ENCODE measurements around the gene USP2.

Gene USP2

DNA sequence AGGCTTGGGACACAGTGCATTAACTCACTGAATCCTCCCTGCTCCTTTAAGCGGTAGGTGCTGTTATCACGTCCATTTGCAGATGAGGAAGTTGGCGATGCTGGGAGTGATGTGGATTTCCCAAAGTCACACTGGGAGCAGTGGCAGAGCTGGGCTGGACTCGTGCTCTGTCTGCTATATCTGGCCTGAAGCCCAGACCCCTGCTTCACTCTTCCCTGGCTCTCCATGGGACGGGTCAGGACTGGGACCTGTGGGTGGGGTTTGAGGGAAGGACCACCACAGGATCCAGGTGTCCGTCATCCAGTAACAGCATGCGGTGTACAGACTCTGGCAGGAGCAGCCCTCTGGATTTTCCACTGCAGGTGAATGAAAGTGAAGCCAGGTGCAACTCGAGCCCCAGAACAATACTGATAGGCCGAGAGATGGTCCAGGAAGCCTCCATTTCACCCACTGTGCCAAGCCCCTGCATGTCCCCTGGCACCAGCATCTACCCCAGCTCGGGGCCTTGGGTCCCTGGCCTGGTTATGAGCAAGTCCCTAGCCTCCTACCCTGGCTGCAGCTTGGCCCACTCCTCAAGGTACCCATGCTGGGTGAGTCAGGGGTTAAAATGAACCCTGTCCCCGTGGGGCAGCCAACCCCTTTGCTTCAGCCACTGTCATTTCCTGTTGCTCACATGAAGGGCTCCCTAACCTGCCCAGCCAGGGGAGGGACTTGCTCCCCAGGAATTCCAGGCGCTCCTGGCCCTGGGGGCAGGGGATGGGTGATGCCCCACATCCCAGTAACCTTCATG, 4.2 kb downstream of the USP2 start:
- DNase-seq (ENCODE audit: low spot score): no peak
- peak overlapping the region; percentile 41 for H3K27ac Mint-ChIP-seq
- H3K9me3 Mint-ChIP-seq: no peaks in the 10 kb centered on the region
- H3K4me3 Mint-ChIP-seq: no peak overlapping the region
- H3K4me1 Mint-ChIP-seq (ENCODE audit: low read depth): peaks cover 9% of the 10 kb centered on the region
- no peaks in the 10 kb centered on the region for H3K27me3 Mint-ChIP-seq (ENCODE audit: low read depth)
- no peaks in the 10 kb centered on the region for H3K36me3 Mint-ChIP-seq (ENCODE audit: low read depth)

DNA sequence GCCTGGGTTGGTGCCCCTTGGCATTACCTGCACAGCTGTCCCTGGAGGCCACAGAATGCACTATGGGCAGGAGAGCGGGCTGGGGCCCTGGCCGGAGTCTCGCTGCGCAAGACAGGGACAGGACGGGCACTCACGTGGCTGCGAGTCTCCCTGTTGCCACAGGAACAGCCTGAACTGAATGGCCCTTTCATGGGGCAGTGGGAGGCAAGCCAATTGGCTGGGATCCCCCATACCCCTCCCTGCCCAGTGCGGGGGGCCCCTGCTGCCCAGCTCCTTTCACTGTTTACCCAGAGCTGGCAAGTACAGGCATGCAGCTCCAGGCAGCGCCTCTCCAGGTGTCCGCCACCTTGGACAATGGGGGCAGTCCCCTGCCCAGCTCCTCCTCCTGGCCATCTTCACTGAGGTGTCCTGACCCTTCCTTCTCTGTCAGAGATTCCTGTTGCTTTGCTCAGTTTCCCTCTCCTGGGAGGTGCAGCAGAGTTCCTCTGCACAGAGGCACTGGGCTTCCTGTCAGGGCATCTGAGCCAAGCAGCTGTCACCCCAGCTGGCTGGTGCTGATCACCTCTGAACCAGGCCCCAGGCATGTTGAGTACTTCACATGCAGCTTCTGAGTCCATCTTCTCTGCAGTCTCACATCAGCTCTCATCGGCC, 5.2 kb downstream of the USP2 start:
- no peak for DNase-seq (ENCODE audit: low spot score)
- Mint-ChIP-seq H3K27me3 (ENCODE audit: low read depth) (no peaks in the 10 kb centered on the region), H3K9me3 (no peaks in the 10 kb centered on the region), H3K4me1 (ENCODE audit: low read depth) (peaks cover 6% of the 10 kb centered on the region), H3K36me3 (ENCODE audit: low read depth) (no peaks in the 10 kb centered on the region), H3K4me3 (no peak overlapping the region), H3K27ac (no peak overlapping the region)

DNA sequence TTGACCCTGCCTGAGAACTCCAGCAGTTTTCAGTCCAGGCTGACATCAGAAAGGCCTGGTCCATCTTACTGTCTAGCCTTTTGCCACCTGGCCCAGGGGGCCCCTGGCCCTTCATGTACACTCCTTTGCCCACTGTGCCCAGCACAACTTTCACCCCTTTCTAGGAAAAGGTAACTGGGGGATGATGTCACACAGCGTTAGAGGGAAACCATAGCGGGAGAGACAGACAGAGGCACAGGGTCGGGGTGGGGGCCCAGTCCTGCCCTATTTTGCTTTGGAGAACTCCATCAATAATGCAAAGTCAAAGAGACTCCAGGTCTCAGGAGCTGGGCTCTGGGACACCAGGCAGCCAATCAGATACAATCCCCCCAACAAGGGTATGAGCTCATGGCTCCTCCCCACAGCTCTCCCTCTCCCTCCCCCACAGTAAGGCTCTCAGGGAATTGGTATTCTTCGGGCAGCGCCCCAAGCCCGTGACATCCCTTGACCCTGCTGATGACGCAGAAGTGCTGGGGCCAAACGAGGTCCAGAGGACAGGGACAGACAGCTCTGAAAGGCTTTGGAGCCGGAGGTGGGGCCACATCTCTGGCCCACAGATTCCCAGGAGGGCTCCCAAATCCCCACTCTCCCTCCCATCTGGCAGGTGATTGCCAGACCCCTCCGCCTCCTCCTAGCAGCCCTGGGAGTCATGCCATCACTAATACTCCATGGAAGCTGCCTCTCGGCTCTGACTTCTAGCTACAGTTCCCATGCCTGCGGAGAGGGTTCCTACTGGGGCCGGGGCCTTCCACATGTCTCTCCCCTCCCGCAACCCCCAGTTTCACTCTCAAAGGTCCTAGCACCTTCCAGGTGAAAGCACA, 5.9 kb downstream of the USP2 start:
- no peaks in the 10 kb centered on the region for H3K4me1 Mint-ChIP-seq (ENCODE audit: low read depth)
- no peak overlapping the region for H3K4me3 Mint-ChIP-seq
- H3K36me3 Mint-ChIP-seq (ENCODE audit: low read depth): no peaks in the 10 kb centered on the region
- no peak overlapping the region for H3K27ac Mint-ChIP-seq
- H3K9me3 Mint-ChIP-seq: no peaks in the 10 kb centered on the region
- no peaks in the 10 kb centered on the region for H3K27me3 Mint-ChIP-seq (ENCODE audit: low read depth)
- DNase-seq (ENCODE audit: low spot score): no peak

DNA sequence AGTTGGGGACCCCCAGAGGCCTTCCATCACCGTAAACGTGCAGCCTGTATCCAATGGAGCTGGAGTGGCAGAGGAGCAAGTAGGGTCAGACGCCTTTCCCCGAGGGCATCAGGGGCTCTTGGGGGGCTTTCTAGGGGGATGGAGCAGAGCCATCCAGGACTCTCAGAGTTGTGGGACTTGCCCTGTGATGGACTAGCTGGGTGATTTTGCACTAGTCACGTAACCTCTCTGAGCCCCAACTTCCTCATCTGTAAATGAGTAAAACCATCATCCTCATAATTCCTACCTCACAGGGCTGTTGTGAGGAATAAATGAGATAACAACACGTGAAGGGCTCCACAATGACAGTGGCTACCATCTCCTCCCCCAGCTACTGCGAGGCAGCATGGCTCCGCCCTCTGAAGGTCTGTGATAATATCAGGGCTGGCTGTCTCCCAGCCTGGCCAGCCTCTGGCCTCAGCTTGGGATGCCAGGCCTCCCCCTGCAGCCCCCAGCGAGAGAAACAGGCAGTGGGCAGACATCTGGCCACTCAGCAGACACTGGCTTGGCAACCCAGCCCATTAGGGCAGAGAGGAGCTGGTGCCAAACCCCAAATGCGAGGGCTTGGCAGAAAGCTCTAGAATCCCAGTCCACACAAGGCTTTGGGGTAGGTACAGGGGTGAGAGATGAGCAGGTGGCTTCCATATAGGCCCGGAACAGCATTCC, 6.7 kb downstream of the USP2 start:
- H3K4me3 Mint-ChIP-seq: no peak overlapping the region
- no peak for DNase-seq (ENCODE audit: low spot score)
- H3K9me3 Mint-ChIP-seq: no peaks in the 10 kb centered on the region
- H3K4me1 Mint-ChIP-seq (ENCODE audit: low read depth): no peaks in the 10 kb centered on the region
- H3K27me3 Mint-ChIP-seq (ENCODE audit: low read depth): no peaks in the 10 kb centered on the region
- no peak overlapping the region for H3K27ac Mint-ChIP-seq
- H3K36me3 Mint-ChIP-seq (ENCODE audit: low read depth): no peaks in the 10 kb centered on the region

- Mint-ChIP-seq H3K27ac (no peak overlapping the region), H3K4me3 (no peak overlapping the region), H3K36me3 (ENCODE audit: low read depth) (no peaks in the 10 kb centered on the region), H3K9me3 (no peaks in the 10 kb centered on the region), H3K27me3 (ENCODE audit: low read depth) (no peaks in the 10 kb centered on the region), H3K4me1 (ENCODE audit: low read depth) (no peaks in the 10 kb centered on the region)
- DNase-seq (ENCODE audit: low spot score): no peak
Measured at GRCh38 chr11:119373921-119374631, 7.4 kb downstream of the USP2 start.

DNA sequence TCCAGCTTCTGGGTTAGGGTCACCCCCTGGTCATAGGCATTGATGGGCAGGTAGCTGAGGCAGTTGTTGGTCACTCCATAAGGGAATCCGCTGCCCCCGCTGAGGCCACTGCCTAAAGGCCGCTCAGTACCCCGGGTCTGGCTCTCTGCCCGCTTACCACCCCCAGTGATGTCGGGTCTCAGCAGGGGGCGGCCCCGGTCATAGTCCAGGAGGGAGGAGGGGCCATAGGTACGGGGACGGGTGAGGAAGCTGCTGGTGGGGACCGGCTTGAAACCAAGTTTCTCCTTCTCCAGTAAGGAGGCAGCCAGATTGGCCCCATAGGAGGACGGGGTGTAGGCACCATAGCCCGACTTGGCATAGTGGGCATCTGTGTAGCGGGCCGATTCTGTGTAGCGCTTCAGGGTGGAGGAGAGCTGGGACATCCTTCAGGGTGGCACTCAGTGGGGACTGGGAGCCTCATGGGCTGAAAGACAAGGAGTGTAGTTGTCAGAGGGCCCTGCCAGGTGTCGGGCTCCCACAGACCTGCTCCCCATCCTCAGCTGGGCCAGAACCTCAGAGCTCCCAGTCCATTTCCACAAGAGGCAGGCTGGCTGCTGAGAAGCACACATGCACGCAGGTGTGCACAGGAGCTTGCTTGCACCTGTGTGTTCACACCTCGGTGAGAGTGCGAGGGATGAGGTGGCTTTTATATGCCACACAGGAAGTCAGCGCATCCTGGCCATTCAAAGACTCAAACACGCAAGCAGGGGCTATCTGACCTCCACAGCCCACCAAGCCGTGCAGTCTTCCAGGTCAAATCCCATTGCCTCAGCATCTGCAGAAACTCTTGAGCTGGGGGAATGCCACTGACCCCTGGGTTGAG, 8.2 kb downstream of the USP2 start:
- no peaks in the 10 kb centered on the region for H3K27me3 Mint-ChIP-seq (ENCODE audit: low read depth)
- H3K4me1 Mint-ChIP-seq (ENCODE audit: low read depth): no peaks in the 10 kb centered on the region
- no peak overlapping the region for H3K4me3 Mint-ChIP-seq
- DNase-seq (ENCODE audit: low spot score): no peak
- no peaks in the 10 kb centered on the region for H3K9me3 Mint-ChIP-seq
- no peak overlapping the region for H3K27ac Mint-ChIP-seq
- H3K36me3 Mint-ChIP-seq (ENCODE audit: low read depth): no peaks in the 10 kb centered on the region

- Mint-ChIP-seq H3K27me3 (ENCODE audit: low read depth) (no peaks in the 10 kb centered on the region), H3K4me1 (ENCODE audit: low read depth) (no peaks in the 10 kb centered on the region), H3K36me3 (ENCODE audit: low read depth) (no peaks in the 10 kb centered on the region), H3K9me3 (no peaks in the 10 kb centered on the region), H3K4me3 (no peak overlapping the region), H3K27ac (no peak overlapping the region)
- DNase-seq (ENCODE audit: low spot score): no peak
Measured at GRCh38 chr11:119372260-119373058, 9.0 kb downstream of the USP2 start.

DNA sequence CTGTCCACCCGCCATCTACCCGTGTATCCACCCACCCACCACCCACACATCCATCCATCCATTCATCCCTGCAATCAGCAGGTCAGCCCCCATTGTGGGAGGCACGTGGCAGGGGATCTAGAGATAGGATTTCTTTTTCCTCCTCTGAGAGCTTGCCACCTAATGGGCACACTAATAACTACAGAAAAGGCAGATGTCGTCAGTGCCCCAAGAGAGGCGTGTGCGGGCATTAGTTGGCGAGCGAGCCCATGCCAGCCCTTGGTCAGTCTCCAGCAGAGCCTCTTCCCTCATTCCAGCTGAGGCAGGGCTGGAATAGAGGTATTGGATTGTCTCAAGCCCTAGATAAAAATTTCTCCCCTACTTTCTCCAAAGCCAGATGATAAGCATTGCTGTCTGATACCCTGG, 9.7 kb downstream of the USP2 start:
- H3K36me3 Mint-ChIP-seq (ENCODE audit: low read depth): no peaks in the 10 kb centered on the region
- no peak for DNase-seq (ENCODE audit: low spot score)
- no peak overlapping the region for H3K4me3 Mint-ChIP-seq
- no peaks in the 10 kb centered on the region for H3K4me1 Mint-ChIP-seq (ENCODE audit: low read depth)
- H3K9me3 Mint-ChIP-seq: no peaks in the 10 kb centered on the region
- no peak overlapping the region for H3K27ac Mint-ChIP-seq
- peaks cover 3% of the 10 kb centered on the region for H3K27me3 Mint-ChIP-seq (ENCODE audit: low read depth)

DNA sequence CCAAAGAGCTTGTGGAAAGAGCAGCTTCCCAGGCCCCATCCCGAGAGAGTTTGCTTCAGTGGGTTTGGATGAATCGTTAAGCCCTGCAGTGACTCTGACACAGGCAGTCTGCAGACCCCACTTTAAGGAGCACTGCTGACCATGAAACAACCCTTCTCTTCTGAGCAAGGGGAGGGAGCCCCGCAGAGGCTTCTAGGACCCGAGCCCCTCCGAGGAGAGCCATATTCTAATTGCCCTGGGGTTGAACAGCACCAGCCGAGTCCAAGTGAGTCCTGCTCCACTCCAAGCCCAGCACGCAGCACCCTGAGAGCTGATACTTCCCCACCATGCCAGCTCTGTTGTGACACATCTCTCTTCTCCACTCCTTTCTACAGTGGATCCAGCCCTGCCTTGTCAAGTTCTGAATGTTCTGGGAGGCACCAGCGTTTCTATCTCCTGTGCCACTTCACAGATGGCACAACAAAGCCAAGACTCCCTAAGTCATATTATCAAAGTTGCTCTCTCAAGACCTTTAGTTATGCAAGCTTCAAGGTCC, 10.4 kb downstream of the USP2 start:
- no peaks in the 10 kb centered on the region for H3K9me3 Mint-ChIP-seq
- H3K4me3 Mint-ChIP-seq: no peak overlapping the region
- H3K36me3 Mint-ChIP-seq (ENCODE audit: low read depth): no peaks in the 10 kb centered on the region
- no peaks in the 10 kb centered on the region for H3K4me1 Mint-ChIP-seq (ENCODE audit: low read depth)
- DNase-seq (ENCODE audit: low spot score): no peak
- no peak overlapping the region for H3K27ac Mint-ChIP-seq
- H3K27me3 Mint-ChIP-seq (ENCODE audit: low read depth): peaks cover 10% of the 10 kb centered on the region

GRCh38 chr11:119370486-119371046, 10.9 kb downstream of the USP2 start:
- Mint-ChIP-seq H3K4me1 (ENCODE audit: low read depth) (no peaks in the 10 kb centered on the region), H3K27ac (no peak overlapping the region), H3K36me3 (ENCODE audit: low read depth) (no peaks in the 10 kb centered on the region), H3K4me3 (no peak overlapping the region), H3K9me3 (no peaks in the 10 kb centered on the region), H3K27me3 (ENCODE audit: low read depth) (peaks cover 12% of the 10 kb centered on the region)
- no peak for DNase-seq (ENCODE audit: low spot score)

- peaks cover 2% of the 10 kb centered on the region for H3K4me1 Mint-ChIP-seq (ENCODE audit: low read depth)
- H3K36me3 Mint-ChIP-seq (ENCODE audit: low read depth): no peaks in the 10 kb centered on the region
- H3K9me3 Mint-ChIP-seq: no peaks in the 10 kb centered on the region
- H3K27ac Mint-ChIP-seq: no peak overlapping the region
- no peak overlapping the region for H3K4me3 Mint-ChIP-seq
- no peak for DNase-seq (ENCODE audit: low spot score)
- H3K27me3 Mint-ChIP-seq (ENCODE audit: low read depth): peaks cover 25% of the 10 kb centered on the region
Measured at GRCh38 chr11:119369132-119369925, 12.2 kb downstream of the USP2 start.

All from T-helper 2 cell treated with Interferon-gamma antibody and Interleukin-4, amounts not matched to agents 5 μg/mL and 100 μg/mL, for 36 hours (primary cell).